A673 (cell line): ENCODE measurements around the gene PACS2. TPM values are rescaled to one million over a fixed set of nuclear protein-coding genes. Genes with fewer than 3 reads are reported as not detected.

Experiments used
- BruUV-seq: library from RNA; stranded (reverse); fragments of 400-500 nt; replicated peaks from 2 replicates; lab custom pipeline; 2021; lab: Mats Ljungman, UMichigan
- CTCF ChIA-PET: fragments of 300-600 bp; sonication (Branson Sonifier 250); formaldehyde crosslinking; loops from one replicate; lab custom pipeline; 2022; ENCODE audit warnings: antibody characterized with exemption; lab: Charles Lee
- POLR2A ChIA-PET: fragments of 300-600 bp; sonication (Branson Sonifier 250); formaldehyde crosslinking; loops from one replicate; lab custom pipeline; 2022; ENCODE audit warnings: antibody characterized with exemption; ENCODE audit not compliant: low non-redundant PET; lab: Charles Lee
- DNase-seq: peaks from one replicate; pipeline ENCODE4 v3.0.0-alpha.2; 2015; ENCODE audit warnings: low spot score
- H3K27ac ChIP-seq: fragments of 200-600 bp; sonication (generic); 2 replicates; pipeline ENCODE4 v1.5.1; 2016; ENCODE audit warnings: mixed run types, low read depth, mild to moderate bottlenecking, mixed read lengths, antibody characterized with exemption, low read length; ENCODE audit not compliant: poor library complexity, severe bottlenecking
- H3K27me3 ChIP-seq: fragments of 200-600 bp; sonication (generic); replicated peaks from 2 replicates; pipeline ENCODE4 v1.6.1; 2017; ENCODE audit warnings: mixed run types, low read depth, mild to moderate bottlenecking, mixed read lengths, antibody characterized with exemption, low read length; ENCODE audit not compliant: insufficient read depth, poor library complexity
- H3K36me3 ChIP-seq: fragments of 200-600 bp; sonication (generic); 2 replicates; pipeline ENCODE4 v1.6.1; 2016; ENCODE audit warnings: mixed run types, mild to moderate bottlenecking, mixed read lengths, antibody characterized with exemption, low read length; ENCODE audit not compliant: insufficient read depth, poor library complexity, severe bottlenecking
- H3K4me1 ChIP-seq: fragments of 200-600 bp; sonication (generic); 2 replicates; pipeline ENCODE4 v1.6.1; 2017; ENCODE audit warnings: mixed run types, mild to moderate bottlenecking, mixed read lengths, antibody characterized with exemption, low read length; ENCODE audit not compliant: insufficient read depth, poor library complexity, severe bottlenecking
- H3K4me3 ChIP-seq: fragments of 200-600 bp; sonication (generic); 2 replicates; pipeline ENCODE4 v1.5.1; 2016; ENCODE audit warnings: low read depth, mixed run types, mild to moderate bottlenecking, mixed read lengths, low read length; ENCODE audit not compliant: poor library complexity, severe bottlenecking
- H3K9me3 ChIP-seq: fragments of 200-600 bp; sonication (generic); 2 replicates; pipeline ENCODE4 v1.6.1; 2016; ENCODE audit warnings: mixed run types, low read depth, mild to moderate bottlenecking, mixed read lengths, antibody characterized with exemption, low read length; ENCODE audit not compliant: poor library complexity, severe bottlenecking
- CTCF ChIP-seq: fragments of 300-800, 200-600 bp; sonication (generic); conservative IDR thresholded peaks from 2 replicates; pipeline ENCODE4 v1.5.1; 2017; ENCODE audit warnings: low read depth, mild to moderate bottlenecking, antibody characterized with exemption, low read length, moderate library complexity, mixed read lengths
- EZH2 ChIP-seq: fragments of 200-600 bp; sonication (generic); IDR thresholded peaks from 2 replicates; pipeline ENCODE4 v1.6.1; 2017; ENCODE audit warnings: borderline replicate concordance, low read depth, mild to moderate bottlenecking, mixed read lengths, antibody characterized with exemption, low read length; ENCODE audit not compliant: poor library complexity, severe bottlenecking
- intact Hi-C: fragments of 100-400 bp; cut with micrococcal nuclease; formaldehyde crosslinking; loops from one replicate; pipeline ENCODE4 v1.10.0; 2022; ENCODE audit not compliant: unreplicated experiment
- total RNA-seq: library from RNA; stranded (reverse); gene quantifications from 2 replicates; pipeline ENCODE4 v1.2.3, GENCODE V29; 2021

The PACS2 gene
- total RNA-seq, 1 experiment from 2014 or later = 52.5 TPM

DNA sequence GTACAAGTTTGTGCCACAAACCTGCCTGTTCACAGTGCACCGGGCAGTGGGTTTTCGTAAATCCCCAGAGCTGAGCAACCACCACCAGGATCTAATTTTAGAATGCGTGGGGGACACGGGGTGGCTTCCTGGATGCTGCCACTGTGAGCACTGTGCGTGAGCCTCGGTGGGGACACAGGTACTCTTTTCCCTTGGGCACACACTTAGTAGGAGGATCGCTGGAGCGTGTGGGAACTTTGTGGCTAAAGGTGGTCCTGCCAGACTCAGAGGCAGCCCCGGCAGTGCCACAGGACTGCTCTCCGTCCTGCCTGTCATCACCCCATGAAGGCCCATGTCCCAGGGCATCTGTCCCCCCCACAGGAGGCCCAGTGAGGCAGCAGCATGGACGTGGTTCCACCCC, 45.1 kb upstream of the PACS2 start:
- Histone ChIP-seq H3K9me3 (no peaks in the 10 kb centered on the region), H3K27ac (no peak overlapping the region), H3K4me3 (no peak overlapping the region), H3K4me1 (no peaks in the 10 kb centered on the region), H3K36me3 (no peaks in the 10 kb centered on the region), H3K27me3 (no peaks in the 10 kb centered on the region)
- no TSS peak for BruUV-seq
- no peak for DNase-seq
- ChIA-PET POLR2A (no interaction called here), CTCF (no interaction called here)
- TF ChIP-seq CTCF (no peak), EZH2 (no peak)
- intact Hi-C loops = no loop called here

DNA sequence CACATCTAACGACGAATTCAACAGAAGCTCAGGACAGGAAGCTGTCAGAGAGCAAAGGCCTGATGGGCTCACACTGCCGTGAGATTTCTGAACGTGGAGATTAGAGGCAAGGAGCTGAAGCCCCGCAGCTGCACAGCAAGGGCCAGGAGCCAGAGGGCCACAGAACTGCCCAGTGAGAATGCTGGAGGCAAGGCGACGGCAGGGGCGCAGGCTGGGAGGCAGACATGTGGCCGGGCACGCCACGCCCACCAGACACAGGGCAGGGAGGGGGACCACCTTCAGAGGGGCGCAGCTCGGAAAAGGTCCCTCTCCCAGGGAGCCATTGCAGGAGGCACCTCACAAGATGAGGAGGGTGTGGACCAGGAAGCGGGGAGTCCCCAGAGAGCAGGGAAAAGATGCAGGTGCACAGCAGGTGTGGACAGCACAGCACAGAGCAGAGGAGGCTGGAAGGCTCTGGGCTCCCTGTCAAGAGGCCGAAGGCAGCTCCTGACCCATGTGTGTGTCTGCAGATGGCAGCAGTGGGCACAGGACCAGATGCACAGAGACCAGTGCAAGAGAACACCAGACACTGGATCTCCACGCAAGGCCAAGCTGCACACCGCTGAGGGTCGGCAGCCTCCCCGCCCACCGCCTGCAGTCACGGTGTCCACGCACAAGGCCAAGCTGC, 43.2 kb upstream of the PACS2 start:
- no peak for DNase-seq
- no peak overlapping the region for H3K4me3 ChIP-seq
- no TSS peak for BruUV-seq
- H3K36me3 ChIP-seq = no peaks in the 10 kb centered on the region
- no peaks in the 10 kb centered on the region for H3K4me1 ChIP-seq
- no peak for TF ChIP-seq EZH2
- TF ChIP-seq CTCF = no peak
- no peak overlapping the region for H3K27ac ChIP-seq
- H3K27me3 ChIP-seq = no peaks in the 10 kb centered on the region
- ChIA-PET CTCF (no interaction called here), POLR2A (no interaction called here)
- H3K9me3 ChIP-seq = no peaks in the 10 kb centered on the region
- intact Hi-C loops = no loop called here

GRCh38 chr14:105272623-105273022, 41.9 kb upstream of the PACS2 start:
- intact Hi-C loops = no loop called here
- no TSS peak for BruUV-seq
- TF ChIP-seq CTCF (no peak), EZH2 (no peak)
- Histone ChIP-seq H3K27ac (no peak overlapping the region), H3K9me3 (no peaks in the 10 kb centered on the region), H3K4me3 (no peak overlapping the region), H3K27me3 (no peaks in the 10 kb centered on the region), H3K4me1 (no peaks in the 10 kb centered on the region), H3K36me3 (no peaks in the 10 kb centered on the region)
- no peak for DNase-seq
- ChIA-PET CTCF (no interaction called here), POLR2A (no interaction called here)
